ENCODE measurements around the gene ZNF292.
"Not testable (repeated sequence)": the region's sequence is repeated elsewhere in the genome, so short reads cannot be mapped to it uniquely, and the experiment has no call there.

The ZNF292 gene

DNA sequence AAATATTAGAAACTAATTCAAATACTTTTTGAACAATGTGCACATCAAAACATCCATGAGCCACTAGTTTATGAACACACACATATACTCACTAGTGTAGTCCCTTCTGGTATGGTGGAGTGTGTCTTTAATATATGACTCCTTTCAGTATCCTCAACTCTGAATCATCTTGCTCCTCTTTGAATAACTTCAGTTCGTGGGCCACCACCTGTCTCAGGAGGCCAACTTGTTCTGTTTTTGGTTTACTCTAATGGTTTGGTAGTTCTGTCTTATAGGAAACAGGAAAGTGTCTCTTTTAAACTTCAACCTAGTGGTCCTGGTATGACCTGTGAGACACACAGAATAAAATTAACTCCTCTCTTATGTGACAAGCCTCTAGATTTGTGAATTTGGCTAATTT, 55.6 kb downstream of the ZNF292 start:
- no peak overlapping the region for H3K4me3 ChIP-seq (ENCODE audit: low read depth, low read length)

DNA sequence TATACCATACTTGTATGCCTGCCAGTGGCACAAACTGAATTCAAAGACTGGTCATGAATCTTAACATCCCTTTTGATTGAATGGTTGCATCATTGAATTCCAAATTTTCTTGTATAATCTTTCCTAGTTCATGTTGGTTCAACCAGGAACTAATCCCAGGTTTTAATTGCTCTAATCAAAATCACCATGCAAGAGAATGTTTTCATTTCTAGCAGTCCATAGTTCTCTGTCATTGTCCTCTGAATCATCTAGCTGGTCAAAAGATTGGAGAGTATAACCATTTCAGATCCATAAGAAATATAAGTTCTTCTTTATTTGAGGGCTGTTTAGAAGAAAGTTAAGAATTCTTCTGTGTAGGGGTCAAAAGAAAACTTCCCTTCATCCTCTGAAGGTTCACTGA, 57.2 kb downstream of the ZNF292 start:
- no peak overlapping the region for H3K4me3 ChIP-seq (ENCODE audit: low read depth, low read length)

DNA sequence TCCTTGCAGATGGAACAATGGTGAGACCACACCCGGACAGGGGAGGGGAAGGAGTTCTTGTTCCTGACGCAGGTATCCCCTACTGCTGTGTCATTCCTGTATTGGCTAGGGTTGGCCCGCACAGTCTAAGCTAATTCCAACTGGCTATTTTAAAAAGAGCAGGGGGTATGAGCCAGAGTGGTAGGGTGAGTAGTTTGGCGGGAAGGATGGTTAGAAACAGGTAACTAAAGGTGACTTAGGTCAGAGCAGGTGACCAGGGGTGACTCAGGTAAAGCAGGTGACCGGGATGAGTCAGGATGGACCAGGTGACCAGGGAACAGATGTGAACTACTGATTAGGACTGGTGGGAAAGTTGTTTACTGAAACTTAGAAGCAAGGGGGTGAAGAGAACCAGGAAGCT, 58.0 kb downstream of the ZNF292 start:
- no peak overlapping the region for H3K4me3 ChIP-seq (ENCODE audit: low read depth, low read length)

- H3K4me3 ChIP-seq (ENCODE audit: low read depth, low read length), result no peak overlapping the region
Observed at GRCh38 chr6:87214831-87215230, 59.5 kb downstream of the ZNF292 start.

- no peak overlapping the region for H3K4me3 ChIP-seq (ENCODE audit: low read depth, low read length)
Observed at GRCh38 chr6:87220997-87221396, 65.6 kb downstream of the ZNF292 start.

GRCh38 chr6:87222676-87223075, 67.3 kb downstream of the ZNF292 start:
- H3K4me3 ChIP-seq (ENCODE audit: low read depth, low read length), result no peak overlapping the region

DNA sequence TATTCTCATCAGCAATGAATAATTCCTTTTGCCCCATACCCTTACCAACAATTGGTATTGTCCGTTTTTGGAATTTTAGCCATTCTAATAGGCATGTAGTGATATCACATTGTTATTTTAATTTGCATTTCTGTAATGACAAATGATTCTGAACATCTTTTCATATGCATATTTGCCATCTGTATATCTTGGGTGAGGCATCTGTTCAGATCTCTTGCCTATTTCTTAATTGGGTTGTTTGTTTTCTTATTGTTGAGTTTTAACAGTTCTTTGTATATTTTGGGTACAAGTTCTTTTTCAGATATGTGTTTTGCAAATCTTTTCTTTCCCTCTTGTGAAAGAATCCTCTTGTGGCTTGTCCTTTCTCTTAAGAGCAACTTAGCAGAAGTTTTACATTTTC, 69.6 kb downstream of the ZNF292 start:
- no peak overlapping the region for H3K4me3 ChIP-seq (ENCODE audit: low read depth, low read length)

GRCh38 chr6:87225511-87225910, 70.1 kb downstream of the ZNF292 start:
- H3K4me3 ChIP-seq (ENCODE audit: low read depth, low read length), result no peak overlapping the region

GRCh38 chr6:87225937-87226336, 70.6 kb downstream of the ZNF292 start:
- H3K4me3 ChIP-seq (ENCODE audit: low read depth, low read length), result no peak overlapping the region

DNA sequence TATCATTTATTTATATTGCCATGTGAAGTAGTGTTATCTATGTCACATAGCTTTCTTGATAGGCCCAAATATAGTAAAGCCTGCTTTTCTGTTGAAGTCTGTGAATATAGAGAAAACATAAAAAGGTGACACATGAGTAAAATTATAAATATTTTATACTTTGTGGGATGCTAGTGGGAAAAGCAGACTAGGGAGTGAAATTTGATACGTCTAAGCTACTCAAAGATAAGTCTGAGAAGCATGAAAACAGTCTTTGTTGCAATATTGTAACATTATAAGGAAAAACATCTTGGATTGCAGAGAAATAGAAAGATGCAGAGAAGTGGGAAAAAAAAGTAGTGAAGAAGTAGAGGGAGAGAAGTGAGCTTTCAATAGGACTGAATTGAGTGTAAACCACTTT, 75.4 kb downstream of the ZNF292 start:
- no peak overlapping the region for H3K4me3 ChIP-seq (ENCODE audit: low read depth, low read length)

DNA sequence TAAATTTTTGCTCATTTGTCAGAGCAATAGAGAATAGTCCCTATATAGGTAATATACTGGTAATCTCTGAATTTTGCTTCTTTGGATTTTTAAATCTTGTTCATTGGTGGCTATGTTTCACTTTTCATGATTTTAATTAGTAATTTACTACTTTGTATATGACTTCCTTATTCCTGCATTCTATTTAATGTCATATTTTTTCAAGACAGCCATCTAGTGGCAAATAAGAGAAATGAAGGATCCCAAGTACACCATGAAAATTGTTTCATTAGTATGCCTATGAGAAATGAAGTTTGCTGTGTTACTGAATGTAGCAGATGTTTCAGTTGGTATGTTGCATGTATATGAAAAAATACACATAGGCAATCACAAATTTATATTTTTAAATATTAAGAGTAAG, 82.4 kb downstream of the ZNF292 start:
- H3K4me3 ChIP-seq (ENCODE audit: low read depth, low read length), result no peak overlapping the region

DNA sequence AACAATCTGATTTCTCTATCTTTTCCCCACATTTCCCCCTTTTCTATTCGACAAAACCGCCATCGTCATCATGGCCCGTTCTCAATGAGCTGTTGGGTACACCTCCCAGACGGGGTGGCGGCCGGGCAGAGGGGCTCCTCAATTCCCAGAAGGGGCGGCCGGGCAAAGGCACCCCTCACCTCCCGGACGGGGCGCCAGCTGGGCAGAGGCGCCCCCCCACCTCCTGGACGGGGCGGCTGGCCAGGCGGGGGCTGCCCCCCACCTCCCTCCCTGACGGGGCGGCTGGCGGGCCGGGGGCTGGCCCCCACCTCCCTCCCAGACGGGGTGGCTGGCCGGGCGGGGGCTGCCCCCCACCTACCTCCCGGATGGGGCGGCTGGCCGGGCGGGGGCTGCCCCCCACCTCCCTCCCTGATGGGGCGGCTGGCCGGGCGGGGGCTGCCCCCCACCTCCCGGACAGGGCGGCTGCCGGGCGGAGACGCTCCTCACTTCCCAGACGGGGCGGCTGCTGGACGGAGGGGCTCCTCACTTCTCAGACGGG, 83.8 kb downstream of the ZNF292 start:
- not testable (repeated sequence) for H3K4me3 ChIP-seq (ENCODE audit: low read depth, low read length)

DNA sequence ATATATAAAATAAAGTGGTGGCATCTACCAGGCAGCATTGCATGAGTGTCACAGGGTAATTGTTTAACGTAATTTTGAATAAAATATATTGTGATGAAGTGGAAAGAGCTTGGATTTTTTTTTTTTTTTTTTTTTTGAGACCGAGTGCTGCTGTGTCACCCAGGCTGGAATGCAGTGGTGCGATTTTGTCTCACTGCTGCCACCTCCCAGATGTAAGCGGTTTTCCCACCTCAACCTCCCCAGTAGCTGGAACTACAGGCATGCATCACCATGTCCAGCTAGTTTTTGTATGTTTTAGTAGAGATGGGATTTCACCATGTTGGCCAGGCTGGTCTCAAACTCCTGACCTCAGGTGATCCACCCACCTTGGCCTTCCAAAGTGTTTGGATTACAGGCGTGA, 85.9 kb downstream of the ZNF292 start:
- no peak overlapping the region for H3K4me3 ChIP-seq (ENCODE audit: low read depth, low read length)

DNA sequence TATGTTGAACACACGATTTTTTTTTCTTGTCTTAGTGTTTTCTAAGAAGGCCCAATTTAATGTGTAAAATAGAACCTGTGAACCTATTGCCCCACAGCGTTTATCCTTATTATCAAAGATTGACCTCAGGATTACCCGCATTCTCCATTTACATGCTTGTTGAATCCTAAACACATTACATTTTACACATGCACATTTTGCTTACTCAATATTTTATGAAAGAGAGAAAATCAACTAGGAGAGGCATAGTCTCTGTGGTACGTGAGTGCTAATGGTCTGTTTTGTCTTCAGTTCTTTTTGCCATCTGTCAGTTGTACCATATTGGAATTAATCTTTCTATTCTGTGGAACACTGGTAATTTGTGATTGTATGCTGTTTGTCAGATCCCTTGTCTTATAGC, 86.9 kb downstream of the ZNF292 start:
- H3K4me3 ChIP-seq (ENCODE audit: low read depth, low read length), result no peak overlapping the region

DNA sequence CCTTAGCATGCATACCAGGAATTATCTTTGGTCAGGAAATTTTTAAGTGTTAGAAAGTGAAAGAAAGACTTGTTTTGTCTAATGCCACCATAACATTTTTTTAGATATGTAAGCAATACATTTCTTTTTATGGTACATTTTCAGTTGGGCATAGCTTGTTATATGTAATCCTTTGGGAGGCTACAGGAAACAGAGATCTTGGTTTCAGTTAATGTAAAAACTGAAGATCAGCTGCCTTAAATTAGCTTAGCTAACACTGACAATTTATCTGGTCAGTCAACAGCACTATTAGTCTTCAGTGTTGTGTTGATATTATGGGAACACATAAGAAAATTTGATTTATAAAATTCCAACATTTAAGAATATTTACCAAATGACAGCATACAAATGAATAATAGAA, 88.4 kb downstream of the ZNF292 start:
- no peak overlapping the region for H3K4me3 ChIP-seq (ENCODE audit: low read depth, low read length)

- H3K4me3 ChIP-seq (ENCODE audit: low read depth, low read length), result no peak overlapping the region
Observed at GRCh38 chr6:87244380-87244779, 89.0 kb downstream of the ZNF292 start.

- no peak overlapping the region for H3K4me3 ChIP-seq (ENCODE audit: low read depth, low read length)
Observed at GRCh38 chr6:87250019-87250418, 94.7 kb downstream of the ZNF292 start.

- H3K4me3 ChIP-seq (ENCODE audit: low read depth, low read length), result no peak overlapping the region
Observed at GRCh38 chr6:87251225-87251624, 95.9 kb downstream of the ZNF292 start.

GRCh38 chr6:87251725-87252124, 96.4 kb downstream of the ZNF292 start:
- H3K4me3 ChIP-seq (ENCODE audit: low read depth, low read length), result no peak overlapping the region

- H3K4me3 ChIP-seq (ENCODE audit: low read depth, low read length), result no peak overlapping the region
Observed at GRCh38 chr6:87257046-87257445, 101.7 kb downstream of the ZNF292 start.

- no peak overlapping the region for H3K4me3 ChIP-seq (ENCODE audit: low read depth, low read length)
Observed at GRCh38 chr6:87257565-87257964, 102.2 kb downstream of the ZNF292 start.

DNA sequence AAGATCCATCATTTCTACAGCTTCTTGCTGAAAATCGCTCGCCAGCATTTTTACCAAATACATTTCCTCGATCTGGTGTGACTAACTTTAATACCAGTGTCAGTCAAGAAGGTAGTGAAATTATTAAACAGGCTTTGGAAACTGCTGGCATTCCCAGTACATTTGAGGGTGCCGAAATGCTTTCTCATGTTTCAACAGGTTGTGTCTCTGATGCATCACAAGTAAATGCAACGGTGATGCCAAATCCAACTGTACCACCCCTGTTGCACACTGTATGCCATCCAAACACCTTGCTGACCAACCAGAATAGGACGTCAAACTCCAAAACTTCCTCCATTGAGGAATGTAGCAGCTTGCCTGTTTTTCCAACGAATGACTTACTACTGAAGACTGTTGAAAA, 102.6 kb downstream of the ZNF292 start:
- no peak overlapping the region for H3K4me3 ChIP-seq (ENCODE audit: low read depth, low read length)

DNA sequence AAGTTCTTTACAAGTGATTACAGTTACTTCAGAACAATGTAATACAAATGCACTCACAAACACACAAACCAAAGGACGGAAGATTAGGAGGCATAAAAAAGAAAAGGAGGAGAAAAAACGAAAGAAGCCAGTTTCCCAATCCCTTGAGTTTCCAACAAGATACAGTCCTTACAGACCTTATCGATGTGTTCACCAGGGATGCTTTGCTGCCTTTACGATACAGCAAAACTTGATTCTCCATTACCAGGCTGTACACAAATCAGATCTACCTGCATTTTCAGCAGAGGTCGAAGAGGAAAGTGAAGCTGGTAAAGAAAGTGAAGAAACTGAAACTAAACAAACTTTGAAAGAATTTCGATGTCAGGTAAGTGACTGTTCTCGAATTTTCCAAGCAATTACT, 104.4 kb downstream of the ZNF292 start:
- no peak overlapping the region for H3K4me3 ChIP-seq (ENCODE audit: low read depth, low read length)

DNA sequence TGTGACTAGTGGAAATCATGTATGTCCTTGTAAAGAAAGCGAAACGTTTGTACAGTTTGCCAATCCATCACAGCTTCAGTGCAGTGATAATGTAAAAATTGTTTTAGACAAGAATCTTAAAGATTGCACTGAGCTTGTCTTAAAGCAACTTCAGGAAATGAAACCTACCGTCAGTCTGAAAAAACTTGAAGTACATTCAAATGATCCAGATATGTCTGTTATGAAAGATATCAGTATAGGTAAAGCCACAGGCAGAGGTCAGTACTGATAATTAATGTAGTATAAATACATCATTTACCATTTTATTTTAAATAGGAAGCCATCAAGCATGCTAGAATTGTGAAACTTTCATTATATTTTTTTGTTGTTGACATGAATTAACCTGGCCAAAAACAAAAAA, 106.2 kb downstream of the ZNF292 start:
- H3K4me3 ChIP-seq (ENCODE audit: low read depth, low read length), result no peak overlapping the region
